ENCODE measurements around the gene PSMB3. TPM values are rescaled to one million over a fixed set of nuclear protein-coding genes. Genes with fewer than 3 reads are reported as not detected.

Gene PSMB3
- polyA plus RNA-seq, 1 donor (not counting 4 experiments of a cell fraction or from before 2014, with no cell fraction given): 294 TPM

DNA sequence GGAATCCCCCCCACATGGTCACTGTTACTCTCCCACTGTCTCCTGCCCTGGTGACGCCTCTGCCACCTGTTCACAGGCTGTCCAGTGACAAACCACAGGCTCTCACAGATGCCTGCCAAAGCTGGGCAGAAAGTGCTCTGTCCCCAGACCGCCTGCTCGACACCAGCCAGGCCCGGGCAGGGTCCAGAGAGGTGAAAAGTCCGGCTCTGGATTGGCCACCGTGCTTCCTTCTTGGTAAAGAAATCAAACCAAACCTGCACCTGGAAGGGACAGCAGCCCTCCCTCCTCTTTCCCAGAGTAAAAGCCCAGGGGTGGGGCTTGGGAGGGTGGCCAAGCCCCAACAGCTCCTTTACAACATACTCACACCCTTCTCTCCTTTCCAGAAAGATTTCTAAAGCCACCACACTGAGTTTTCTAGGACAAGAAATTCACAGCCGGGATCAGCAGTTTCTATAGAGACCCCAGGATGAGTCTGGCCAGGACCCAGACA is 10.6 kb upstream of the PSMB3 start:
- Histone ChIP-seq H4K20me1 (ENCODE audit: control insufficient read depth, extremely low read depth, insufficient read depth, low read length) (peaks cover 6% of the 10 kb centered on the region), H3K4me1 (ENCODE audit: control insufficient read depth, extremely low read depth, insufficient read depth, low read length) (peaks cover 20% of the 10 kb centered on the region), H2AFZ (ENCODE audit: control insufficient read depth, low read length) (no peak overlapping the region), H3K4me3 (ENCODE audit: control insufficient read depth in 2 of 3, extremely low read depth in 1 of 3, insufficient read depth in 2 of 3, low read depth in 1 of 3, low read length in 3 of 3) (no peak overlapping the region), H3K9ac (ENCODE audit: control insufficient read depth, extremely low read depth, insufficient read depth, low read length) (peak overlapping the region; percentile 61), H3K9me3 (ENCODE audit: control insufficient read depth, low read depth, low read length) (no peaks in the 10 kb centered on the region), H3K27ac (ENCODE audit: control insufficient read depth, insufficient read depth, low read length) (peak overlapping the region; percentile 59), H3K79me2 (ENCODE audit: control insufficient read depth, insufficient read depth, low read length) (peaks cover 57% of the 10 kb centered on the region), H3K27me3 (ENCODE audit: control insufficient read depth, extremely low read depth, insufficient read depth, low read length) (no peaks in the 10 kb centered on the region), H3K9me1 (ENCODE audit: control insufficient read depth, extremely low read depth, insufficient read depth, low read length) (peaks cover 7% of the 10 kb centered on the region), H3K4me2 (ENCODE audit: control insufficient read depth, extremely low read depth, insufficient read depth, low read depth, low read length) (peak overlapping the region; percentile 14), H3K36me3 (ENCODE audit: control insufficient read depth in 2 of 2, extremely low read depth in 1 of 2, insufficient read depth in 2 of 2, low read length in 2 of 2) (peaks cover 6 to 15% of the 10 kb centered on the region in 2 experiments)
- TF ChIP-seq, protein P1, sequence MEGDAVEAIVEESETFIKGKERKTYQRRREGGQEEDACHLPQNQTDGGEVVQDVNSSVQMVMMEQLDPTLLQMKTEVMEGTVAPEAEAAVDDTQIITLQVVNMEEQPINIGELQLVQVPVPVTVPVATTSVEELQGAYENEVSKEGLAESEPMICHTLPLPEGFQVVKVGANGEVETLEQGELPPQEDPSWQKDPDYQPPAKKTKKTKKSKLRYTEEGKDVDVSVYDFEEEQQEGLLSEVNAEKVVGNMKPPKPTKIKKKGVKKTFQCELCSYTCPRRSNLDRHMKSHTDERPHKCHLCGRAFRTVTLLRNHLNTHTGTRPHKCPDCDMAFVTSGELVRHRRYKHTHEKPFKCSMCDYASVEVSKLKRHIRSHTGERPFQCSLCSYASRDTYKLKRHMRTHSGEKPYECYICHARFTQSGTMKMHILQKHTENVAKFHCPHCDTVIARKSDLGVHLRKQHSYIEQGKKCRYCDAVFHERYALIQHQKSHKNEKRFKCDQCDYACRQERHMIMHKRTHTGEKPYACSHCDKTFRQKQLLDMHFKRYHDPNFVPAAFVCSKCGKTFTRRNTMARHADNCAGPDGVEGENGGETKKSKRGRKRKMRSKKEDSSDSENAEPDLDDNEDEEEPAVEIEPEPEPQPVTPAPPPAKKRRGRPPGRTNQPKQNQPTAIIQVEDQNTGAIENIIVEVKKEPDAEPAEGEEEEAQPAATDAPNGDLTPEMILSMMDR (optimal IDR thresholded peaks at IDR 0.05 in 1 of 3, IDR thresholded peaks at IDR 0.05 in 1 of 3, conservative IDR thresholded peaks at IDR 0.05 in 1 of 3; ENCODE audit: extremely low read depth in 1 of 3, insufficient read depth in 2 of 3, low read length in 3 of 3): no peak
- TF ChIP-seq EZH2 (IDR thresholded peaks at IDR 0.05; ENCODE audit: low read length): no peak
- dilution Hi-C loops (cut with MboI; ENCODE audit: extremely low pct_ligation_motif_present, low sequenced_read_pairs): no loop called here
- FAIRE-seq: no peak
- DNase-seq (ENCODE audit: low read depth, low spot score): no peak

DNA sequence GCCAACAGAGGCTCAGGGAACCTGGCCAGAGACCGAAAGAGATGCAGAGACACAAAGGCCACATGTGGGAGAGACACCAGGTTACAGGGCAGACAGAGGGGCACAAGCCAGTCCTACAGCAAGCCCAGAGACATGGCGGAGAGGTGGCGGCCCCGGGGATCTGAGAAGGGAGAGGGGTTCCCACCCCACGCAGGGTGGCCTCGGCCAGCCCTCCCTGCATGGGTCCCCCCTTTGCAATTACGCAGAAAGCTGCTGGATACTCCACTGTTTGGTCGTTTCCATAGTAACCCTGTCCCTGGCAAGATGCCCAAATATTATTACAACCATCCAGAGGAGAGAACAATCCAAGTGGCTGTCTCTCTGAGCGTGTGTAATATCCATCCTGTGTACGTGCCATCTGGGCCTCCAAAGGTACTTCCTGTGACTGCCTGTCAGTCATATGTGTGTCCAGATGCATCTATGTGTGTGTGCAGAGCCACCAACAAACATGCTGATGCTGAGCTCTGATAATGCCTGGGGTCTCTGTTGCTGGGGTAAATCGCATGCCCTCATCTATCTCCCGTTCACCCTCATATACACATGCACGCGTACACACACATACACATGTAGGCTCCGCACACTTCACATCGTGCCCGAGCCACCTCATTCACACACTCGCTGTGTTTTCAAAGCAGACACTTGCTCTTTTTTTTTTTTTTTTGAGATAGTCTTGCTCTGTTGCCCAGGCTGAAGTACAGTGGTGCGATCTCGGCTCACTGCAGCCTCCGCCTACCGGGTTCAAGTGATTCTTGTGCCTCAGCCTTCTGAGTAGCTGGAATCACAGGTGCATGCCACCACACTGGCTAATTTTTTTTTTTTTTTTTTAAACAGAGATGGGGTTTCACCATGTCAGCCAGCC is 9.9 kb upstream of the PSMB3 start:
- Histone ChIP-seq H3K9me3 (ENCODE audit: control insufficient read depth, low read depth, low read length) (no peaks in the 10 kb centered on the region), H2AFZ (ENCODE audit: control insufficient read depth, low read length) (no peak overlapping the region), H3K36me3 (ENCODE audit: control insufficient read depth in 2 of 2, extremely low read depth in 1 of 2, insufficient read depth in 2 of 2, low read length in 2 of 2) (peaks cover 4 to 15% of the 10 kb centered on the region in 2 experiments), H3K4me1 (ENCODE audit: control insufficient read depth, extremely low read depth, insufficient read depth, low read length) (peaks cover 21% of the 10 kb centered on the region), H3K4me3 (ENCODE audit: control insufficient read depth in 2 of 3, extremely low read depth in 1 of 3, insufficient read depth in 2 of 3, low read depth in 1 of 3, low read length in 3 of 3) (no peak overlapping the region), H3K9me1 (ENCODE audit: control insufficient read depth, extremely low read depth, insufficient read depth, low read length) (peaks cover 7% of the 10 kb centered on the region), H4K20me1 (ENCODE audit: control insufficient read depth, extremely low read depth, insufficient read depth, low read length) (peaks cover 6% of the 10 kb centered on the region), H3K4me2 (ENCODE audit: control insufficient read depth, extremely low read depth, insufficient read depth, low read depth, low read length) (peak overlapping the region; percentile 14), H3K27me3 (ENCODE audit: control insufficient read depth, extremely low read depth, insufficient read depth, low read length) (no peaks in the 10 kb centered on the region), H3K9ac (ENCODE audit: control insufficient read depth, extremely low read depth, insufficient read depth, low read length) (peak overlapping the region; percentile 61), H3K79me2 (ENCODE audit: control insufficient read depth, insufficient read depth, low read length) (peaks cover 60% of the 10 kb centered on the region), H3K27ac (ENCODE audit: control insufficient read depth, insufficient read depth, low read length) (peak overlapping the region; percentile 59)
- FAIRE-seq: no peak
- DNase-seq (ENCODE audit: low read depth, low spot score): no peak
- TF ChIP-seq EZH2 (IDR thresholded peaks at IDR 0.05; ENCODE audit: low read length): no peak
- TF ChIP-seq, protein P1 (optimal IDR thresholded peaks at IDR 0.05 in 1 of 3, IDR thresholded peaks at IDR 0.05 in 1 of 3, conservative IDR thresholded peaks at IDR 0.05 in 1 of 3; ENCODE audit: extremely low read depth in 1 of 3, insufficient read depth in 2 of 3, low read length in 3 of 3): no peak
- dilution Hi-C loops (cut with MboI; ENCODE audit: extremely low pct_ligation_motif_present, low sequenced_read_pairs): no loop called here

Measured in keratinocyte (primary cell).